ENCODE measurements around the gene ABCC9.
"Not testable (repeated sequence)": the region's sequence is repeated elsewhere in the genome, so short reads cannot be mapped to it uniquely, and the experiment has no call there.

ABCC9 gene

DNA sequence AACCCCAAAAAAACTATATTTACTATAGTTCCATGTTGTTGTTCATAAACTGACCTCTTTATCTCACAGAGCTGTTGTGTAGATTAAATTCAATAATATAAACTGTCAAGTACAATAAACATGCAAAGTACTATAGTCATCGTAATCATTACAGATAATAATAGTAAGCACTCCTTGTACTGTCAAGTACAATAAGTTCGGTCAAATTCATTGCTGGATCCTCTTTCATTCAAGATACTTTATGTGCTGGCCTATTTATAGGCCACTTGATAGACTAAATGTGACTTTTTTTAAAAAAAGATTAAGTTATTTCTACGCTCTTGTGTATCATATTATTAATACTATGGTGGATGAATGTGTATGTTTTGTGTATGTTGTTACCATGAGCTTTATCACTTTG lies 127.5 kb downstream of the ABCC9 start:
- DNase-seq: no peak

DNA sequence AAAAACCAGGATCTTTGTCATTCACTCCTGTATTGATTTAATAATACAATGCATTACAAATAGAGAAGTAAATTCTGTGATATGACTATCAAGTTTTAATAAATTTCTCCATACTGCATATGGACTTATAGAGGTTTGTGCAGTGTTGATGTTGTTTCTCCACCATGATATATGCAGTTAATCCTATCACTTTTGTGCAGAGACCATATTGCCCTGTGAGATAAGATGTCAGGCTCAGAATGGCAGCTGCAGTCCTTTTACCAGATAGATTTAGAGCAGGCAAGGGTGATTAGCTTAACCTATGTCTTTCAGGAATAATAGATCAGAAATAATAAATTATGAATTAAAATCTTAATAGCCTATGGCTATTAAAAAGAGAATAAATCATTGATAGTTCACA lies 128.1 kb downstream of the ABCC9 start:
- DNase-seq: no peak

DNA sequence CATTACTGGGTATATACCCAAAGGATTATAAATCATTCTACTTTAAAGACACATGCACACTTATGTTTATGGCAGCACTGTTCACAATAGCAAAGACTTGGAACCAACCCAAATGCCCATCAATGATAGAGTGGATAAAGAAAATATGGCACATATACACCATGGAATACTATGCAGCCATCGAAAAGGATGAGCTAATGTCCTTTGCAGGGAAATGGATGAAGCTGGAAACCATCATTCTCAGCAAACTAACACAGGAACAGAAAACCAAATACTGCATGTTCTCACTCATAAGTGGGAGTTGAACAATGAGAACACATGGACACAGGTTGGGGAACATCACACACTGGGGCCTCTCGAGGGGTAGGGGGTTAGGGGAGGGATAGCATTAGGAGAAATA lies 128.9 kb downstream of the ABCC9 start:
- not testable (repeated sequence) for DNase-seq

DNA sequence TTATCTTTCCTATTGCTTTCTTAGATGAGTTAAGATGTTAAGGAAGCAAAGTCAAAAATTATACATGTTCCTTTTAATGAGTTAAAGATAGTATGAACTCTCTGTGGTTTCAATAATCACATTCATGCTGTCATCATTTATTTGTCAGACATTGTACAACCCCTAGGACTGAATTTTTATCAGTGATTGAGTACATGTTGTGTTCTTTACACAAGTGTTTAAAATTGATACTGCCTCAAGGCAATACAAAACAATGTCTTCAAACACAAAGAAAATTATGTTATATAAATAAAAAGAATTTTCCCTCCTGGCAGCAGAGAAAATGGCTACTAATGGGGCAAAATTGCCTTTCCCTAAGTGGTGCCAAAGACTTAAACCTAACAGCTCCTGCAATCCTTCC lies 132.1 kb downstream of the ABCC9 start:
- DNase-seq: no peak

DNA sequence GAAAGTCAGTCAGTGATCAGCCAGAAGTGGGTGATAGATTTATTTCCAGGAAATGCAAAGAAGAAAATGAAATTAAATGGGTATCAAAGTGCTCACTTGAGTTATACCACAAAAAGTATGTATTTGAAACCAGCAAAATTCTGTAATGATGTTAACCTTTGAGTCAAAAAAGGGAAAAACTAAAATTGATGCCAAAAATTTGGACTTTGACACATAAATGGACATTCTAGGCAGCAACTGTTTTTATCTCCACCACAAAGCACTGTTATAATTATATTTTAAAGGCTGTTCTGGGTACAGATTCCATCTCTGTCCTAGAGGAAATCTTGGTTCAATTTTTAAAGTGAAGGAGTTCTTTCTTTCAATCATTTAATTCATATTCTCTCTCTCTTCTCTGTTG lies 135.0 kb downstream of the ABCC9 start:
- DNase-seq: no peak

DNA sequence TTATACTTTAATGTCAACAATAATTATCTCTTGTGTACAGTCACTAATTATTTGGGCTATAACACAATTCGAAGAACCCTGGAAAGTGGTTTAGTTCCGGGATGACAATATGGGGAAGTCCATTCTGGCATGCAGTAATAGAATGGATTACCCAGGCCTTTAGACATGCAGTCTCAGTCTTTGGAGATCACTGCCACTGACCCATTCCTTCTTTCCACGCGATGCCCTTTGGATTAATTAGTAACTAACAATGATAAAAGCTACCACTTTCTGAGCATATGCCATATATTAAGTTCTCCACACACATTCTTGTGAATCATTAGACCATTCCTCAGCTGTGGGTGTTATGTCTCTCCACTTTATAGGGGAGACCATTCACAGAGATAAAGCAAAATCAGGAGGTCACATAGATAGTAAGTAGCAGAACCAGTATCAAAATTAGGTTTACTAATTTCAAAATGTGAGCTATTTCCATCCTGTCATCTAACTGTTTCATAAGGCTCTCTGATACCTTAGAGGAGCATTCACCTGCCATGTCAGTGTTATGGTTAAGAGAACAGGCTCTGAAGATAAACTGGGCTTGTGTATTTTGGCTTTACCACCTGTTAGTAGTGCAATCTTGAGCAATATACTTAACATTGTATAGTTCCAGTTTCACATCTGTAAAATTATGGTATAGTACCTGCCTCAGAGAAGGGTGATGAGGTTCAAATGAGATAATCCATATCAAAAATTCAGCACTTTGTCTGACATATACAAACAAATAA lies 139.5 kb downstream of the ABCC9 start:
- no peak for DNase-seq

DNA sequence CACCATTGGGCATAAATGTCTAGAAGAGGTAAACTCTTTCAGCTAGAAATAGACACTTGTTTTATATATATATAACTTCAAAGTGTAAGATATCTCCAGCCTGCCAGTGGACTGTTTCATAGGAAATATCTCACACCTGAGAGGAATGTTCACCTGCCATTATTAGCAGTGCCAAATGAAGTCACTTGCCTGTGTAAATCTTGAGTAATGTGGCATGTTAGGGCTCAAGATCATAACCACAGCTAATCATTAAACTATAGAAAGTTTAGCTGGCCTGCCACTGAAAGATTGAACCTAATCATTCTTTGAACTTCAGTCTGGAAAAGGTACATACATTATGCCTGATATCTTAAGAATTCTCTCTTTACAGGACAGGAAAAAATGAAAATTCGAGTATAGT lies 141.2 kb downstream of the ABCC9 start:
- no peak for DNase-seq

DNA sequence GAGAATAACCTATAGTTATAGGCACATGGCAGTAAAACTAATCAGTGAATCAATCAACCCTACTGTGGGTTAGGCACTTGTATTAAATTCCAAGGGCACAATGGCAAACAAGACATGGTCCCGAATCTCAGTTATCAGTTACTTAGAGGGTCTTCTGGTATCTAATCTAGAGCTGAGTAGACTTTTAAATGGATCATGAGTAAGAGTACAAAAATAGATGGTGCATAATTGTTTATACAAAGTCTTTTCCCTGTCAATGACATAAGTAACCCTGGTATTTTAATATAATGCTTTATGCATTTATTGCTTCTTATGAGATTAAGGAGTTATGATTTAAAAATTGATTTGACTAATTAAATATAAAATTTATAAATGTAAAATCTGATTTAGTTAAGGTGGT lies 143.7 kb downstream of the ABCC9 start:
- no peak for DNase-seq

DNA sequence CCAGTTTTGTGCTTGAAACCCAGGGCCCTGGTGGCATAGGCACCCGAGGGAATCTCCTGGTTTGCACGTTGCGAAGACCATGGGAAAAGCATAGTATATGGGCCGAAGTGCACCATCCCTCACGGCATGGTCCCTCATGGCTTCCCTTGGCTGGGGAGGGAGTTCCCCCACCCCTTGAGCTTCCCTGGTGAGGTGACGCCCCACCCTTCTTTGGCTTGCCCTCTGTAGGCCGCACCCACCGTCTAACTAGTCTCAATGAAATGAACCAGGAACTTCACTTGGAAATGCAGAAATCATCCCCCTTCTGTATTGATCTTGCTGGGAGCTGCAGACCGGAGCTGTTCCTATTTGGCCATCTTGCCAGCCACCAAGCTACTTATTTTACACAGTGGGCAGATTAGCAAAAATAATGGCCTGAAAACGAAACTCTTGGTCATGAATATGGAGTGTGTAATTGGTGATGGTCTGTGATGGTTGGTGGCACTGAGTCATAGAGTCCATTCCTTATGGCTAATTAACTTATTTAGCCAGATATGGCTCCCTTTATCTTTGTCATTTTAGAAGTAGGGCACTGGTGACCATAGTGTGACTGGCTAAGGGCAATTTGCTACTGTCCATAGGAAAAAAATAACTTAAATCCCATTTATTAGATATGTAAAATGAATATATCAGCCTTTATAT lies 145.4 kb downstream of the ABCC9 start:
- no peak for DNase-seq

DNA sequence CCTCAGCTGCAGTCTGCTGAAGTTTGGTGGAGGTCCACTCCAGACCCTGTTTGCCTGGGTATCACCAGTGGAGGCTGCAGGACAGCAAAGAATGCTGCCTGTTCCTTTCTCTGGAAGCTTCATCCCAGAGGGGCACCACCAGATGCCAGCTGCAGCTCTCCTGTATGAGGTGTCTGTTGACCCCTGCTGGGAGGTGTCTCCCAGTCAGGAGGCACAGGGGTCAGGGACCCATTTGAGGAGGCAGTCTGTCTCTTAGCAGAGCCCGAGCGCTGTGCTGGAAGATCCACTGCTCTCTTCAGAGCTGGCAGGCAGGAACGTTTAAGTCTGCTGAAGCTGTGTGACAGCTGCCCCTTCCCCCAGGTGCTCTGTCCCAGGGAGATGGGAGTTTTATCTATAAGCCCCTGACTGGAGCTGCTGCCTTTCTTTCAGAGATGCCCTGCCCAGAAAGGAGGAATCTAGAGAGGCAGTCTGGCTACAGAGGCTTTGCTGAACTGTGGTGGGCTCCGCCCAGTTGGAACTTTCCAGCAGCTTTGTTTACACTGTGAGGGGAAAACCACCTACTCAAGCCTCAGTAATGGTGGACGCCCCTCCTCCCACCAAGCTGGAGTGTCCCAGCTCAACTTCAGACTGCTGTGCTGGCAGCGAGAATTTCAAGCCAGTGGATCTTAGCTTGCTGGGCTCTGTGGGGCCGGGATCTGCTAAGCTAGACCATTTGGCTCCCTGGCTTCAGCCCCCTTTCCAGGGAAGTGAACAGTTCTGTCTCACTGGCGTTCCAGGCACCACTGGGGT lies 146.2 kb downstream of the ABCC9 start:
- not testable (repeated sequence) for DNase-seq

DNA sequence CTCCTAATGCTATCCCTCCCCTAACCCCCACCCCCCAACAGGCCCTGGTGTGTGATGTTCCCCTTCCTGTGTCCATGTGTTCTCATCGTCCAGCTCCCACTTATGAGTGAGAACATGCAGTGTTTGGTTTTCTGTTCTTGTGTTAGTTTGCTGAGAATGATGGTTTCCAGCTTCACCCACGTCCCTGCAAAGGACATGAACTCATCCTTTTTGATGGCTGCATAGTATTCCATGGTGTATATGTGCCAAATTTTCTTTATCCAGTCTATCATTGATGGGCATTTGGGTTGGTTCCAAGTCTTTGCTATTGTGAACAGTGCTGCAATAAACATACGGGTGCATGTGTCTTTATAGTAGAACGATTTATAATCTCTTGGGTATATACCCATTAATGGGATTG lies 151.5 kb downstream of the ABCC9 start:
- DNase-seq: not testable (repeated sequence)

DNA sequence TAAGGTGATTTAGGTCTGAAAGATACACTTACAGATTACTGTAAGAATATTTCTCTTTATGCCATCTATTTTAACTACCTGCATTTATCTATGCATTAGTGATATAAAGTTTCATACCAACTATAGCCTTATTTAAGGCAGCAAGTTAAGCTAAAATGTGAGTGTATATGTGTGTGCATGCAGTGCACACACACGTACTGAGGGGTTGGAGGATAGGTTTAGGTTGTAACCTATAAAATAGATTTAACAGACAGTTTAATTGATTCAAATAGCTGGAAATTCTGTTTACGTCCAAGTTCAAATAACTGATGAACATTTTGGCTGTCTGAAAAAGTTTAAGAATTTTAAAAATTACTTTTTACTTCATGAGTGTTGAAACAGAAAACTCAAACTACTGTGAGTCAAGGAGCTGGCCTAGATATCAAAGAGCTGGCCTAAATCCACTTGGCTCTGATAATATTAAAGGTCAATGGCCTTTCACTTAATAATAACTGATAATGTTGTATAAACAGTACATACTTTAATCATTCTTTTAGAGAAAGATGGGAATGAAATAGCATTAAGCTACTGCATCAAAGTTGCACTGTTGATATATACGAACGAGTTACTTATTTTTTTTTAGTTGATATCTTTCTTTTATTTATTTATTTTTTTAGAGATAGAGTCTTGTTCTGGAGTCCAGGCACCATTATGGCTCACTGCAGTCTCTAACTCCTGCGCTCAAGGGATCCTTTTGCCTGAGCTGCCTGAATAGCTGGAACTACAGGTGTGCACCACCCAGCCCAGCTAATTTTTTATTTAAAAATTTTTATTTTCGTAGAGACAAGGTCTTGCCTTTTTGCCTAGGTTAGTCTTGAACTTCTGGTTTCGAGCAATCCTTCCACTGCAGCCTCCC lies 152.9 kb downstream of the ABCC9 start:
- DNase-seq: no peak

DNA sequence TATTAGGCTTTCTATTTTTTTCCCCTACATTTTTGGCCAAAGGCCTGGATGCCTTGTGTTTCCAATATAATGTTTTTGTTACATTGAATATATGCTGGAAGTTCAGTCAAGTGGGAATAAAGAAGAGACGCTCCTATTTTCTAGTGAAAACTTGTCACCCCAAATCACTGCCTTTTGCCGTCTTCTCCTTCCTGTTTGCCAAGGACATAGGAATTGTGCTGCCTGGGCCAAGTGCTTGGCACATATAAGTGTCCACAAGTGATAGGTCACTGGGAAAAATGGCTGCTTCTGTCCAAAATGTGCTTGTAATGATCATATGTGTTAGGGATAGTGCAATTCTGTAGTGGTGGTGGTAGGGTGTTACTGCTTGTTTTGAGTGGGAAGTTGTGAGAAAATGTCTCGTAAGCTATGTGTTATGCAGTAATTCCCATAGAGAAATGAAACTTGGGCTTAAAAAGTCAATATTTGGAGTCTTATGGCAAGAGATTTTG lies 155.1 kb downstream of the ABCC9 start:
- DNase-seq: no peak

DNA sequence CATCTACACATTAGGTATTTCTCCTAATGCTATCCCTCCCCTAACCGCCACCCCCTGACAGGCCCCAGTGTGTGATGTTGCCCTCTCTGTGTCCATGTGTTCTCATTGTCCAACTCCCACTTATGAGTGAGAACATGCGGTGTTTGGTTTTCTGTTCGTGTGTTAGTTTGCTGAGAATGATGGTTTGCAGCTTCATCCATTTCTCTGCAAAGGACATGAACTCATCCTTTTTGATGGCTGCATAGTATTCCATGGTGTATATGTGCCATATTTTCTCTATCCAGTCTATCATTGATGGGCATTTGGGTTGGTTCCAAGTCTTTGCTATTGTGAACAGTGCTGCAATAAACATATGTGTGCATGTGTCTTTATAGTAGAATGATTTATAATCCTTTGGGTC lies 158.5 kb downstream of the ABCC9 start:
- DNase-seq: not testable (repeated sequence)

DNA sequence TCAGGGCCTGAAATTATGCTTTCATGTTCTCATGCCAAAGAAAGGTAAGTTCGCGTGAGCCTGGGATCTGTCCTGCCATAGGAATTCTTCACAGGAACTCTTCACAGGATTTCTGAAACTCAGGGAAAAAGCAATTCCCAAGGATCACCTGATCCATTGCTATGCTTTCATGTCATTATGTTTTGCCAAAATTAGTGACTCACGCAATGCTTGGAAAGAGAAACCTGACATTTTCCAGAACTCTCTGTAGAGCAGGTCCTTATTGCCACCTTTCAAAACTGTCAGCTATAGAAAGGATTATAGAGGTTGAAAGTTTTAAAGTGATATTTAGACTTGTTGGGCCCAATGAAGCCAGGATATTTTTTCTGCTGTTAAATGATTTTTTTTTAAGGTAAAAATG lies 160.4 kb downstream of the ABCC9 start:
- DNase-seq: no peak

DNA sequence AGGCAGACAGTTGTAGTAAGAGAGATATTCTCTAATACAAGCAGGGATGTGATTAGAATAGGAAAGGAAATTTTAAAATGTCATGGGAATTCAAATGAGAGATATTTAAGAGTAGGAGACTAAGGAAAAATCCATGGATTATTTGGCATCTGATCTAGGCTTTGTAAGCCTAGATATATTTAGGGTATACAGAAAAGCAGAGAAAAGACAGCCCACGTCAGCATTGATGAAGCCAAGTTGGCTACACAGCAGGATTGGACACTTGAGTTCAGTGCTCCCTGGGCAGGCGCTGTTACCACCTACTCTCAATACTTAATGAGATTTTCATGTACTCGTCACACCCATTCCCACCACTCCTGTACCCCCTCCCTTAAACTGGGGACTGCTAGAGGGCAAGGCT lies 165.1 kb downstream of the ABCC9 start:
- DNase-seq: no peak

DNA sequence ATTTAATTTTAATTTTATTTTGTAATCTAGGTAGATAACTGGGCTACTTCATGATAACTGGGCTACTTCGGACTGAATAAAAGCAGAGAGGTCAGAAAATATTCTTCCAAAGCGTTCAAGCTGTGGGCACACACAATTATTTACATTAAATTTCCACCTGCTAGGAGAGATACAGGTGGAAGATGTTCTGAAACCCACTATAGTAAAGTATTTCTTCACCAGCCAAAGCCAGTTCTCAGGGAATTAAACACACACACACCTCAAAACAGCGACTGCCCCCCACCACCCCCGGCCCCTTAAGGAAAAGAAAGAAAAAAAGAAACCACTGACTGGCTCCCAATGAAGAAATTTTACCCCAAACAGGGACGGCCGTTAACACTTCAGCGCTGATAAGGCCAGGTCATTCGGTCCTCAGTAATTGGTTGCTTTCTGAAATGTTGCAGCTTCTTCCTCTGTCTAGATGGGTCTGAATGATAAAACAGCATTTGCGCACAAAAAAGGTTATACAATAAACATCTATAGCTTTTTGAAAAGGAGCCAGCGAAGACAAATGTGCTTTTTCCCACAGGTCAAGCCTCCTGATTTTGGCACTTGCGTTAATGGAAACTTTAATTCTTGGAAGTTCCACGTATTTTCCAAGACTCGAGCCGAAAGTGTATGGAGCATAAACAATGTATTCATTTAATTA lies 165.9 kb downstream of the ABCC9 start:
- no peak for DNase-seq

DNA sequence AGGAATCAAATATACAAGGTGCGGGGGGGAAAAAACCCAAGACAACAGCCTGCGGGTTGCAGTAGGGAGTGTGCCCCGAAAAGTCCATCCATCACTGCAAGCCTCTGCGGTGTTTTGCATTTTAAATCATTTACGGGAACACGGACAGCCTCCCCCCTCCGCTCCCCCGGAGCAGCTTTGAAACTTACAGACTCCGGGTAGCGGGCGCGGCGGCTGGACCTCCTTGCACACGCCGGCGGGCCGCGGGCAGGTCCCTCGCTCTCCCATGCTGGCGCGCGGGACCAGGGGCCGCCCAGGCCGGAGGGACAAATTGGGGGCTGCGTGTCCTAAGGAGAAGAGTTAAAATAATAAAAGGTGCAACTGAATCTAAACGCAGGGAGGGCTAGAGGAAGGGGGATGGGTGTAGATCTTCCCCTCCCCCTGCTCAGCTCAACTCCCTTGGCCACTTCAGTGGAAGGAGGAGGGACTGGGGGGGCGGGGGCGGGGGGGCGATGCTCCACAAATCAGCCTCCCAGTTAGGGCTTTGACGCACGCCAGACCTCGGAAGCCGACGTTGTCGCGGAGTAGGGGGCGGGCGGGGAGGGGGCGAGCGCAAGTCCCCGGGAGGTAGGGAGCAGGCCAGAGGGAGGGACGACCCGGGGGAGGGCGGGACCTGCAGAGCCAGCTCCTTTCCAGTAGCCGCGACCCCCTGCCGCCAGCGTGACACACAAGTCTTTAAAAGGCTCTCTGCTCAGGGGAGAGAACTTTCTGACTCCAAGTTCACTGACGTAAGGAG lies 166.7 kb downstream of the ABCC9 start, which contains the start of gene KCNJ8:
TSS of gene KCNJ8 (minus strand) at position 349 of the 775 bp plus-strand sequence. CDS start 1,090 bp downstream, outside the sequence.
- no peak for DNase-seq

DNA sequence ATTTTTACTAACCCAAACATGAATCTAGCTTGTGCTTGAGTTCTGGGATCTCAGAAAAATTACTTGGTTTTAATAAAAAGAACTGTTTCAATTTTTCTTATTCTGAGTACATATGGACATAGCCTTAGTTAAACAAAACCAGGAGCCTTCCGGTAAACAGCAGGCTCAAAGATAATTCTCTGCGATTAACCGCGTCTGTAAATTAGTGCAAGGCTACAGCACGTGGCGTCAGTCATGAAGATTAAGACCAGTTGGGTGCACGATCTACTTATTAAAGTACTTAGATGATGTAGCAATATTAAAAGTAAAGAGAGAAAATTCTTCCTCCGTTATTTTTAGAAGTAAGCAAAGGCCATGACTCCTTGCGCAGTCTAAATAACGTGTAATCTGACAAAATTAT lies 167.4 kb downstream of the ABCC9 start:
- no peak for DNase-seq

DNA sequence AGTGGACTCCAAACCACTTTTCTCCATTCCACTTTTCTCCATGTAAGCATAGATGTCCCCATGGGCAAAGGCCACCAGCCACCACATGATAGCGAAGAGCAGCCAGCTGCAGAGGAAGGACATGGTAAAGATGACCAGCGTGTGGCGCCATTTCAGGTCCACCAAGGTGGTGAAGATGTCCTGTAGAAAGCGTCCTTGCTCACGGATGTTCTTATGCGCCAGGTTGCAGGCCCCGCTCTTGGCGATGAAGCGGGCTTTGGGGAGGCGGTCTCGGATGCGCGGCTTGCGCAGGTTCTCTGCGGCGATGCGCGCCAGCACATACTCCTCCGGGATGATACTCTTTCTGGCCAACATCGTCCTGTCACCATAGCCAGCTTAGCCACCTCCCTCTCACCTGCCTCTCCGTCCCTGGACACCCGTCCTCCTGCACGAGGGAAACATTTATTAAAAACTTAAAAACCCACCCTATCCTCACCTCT lies 167.9 kb downstream of the ABCC9 start:
- no peak for DNase-seq

DNA sequence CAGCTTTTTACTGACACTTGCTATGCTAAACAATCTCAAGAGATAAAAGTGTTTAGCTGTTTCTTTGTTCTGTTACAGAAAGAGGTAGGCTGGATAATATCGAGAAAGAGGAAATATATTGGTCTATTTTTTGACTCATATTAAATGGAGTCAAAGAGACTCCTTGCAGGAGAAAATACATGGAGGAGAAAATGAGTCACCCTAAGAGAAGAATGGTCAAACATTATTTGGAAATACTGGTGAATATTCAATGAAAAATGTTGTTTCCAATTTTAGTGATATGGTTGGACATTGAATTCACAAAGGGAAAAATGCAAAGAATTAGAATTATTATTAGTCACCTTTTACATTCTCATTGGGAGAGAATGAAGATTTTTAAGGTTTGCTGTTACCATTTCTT lies 169.9 kb downstream of the ABCC9 start:
- no peak for DNase-seq

All from CD4-positive, alpha-beta T cell treated with Interleukin-4 for 4 hours (primary cell).